Liver (tissue), 9 donors: ENCODE data around the gene NTF4. TPM values are rescaled to one million over a fixed set of nuclear protein-coding genes. Genes with fewer than 3 reads are reported as not detected.

Source experiments
- DNase-seq: peaks from one replicate; pipeline ENCODE4 v3.0.0-alpha.2; 2017; ENCODE audit warnings: low spot score
- H3K27ac ChIP-seq, 2 donors: one replicate each; pipeline ENCODE4 v1.7.0; 2013; ENCODE audit warnings: inconsistent platforms in 2 of 2, low read length in 2 of 2, control low read depth in 1 of 2, low read depth in 1 of 2, mild to moderate bottlenecking in 1 of 2
- H3K27me3 ChIP-seq, 4 donors: one replicate each; pipeline versions ENCODE4 v1.6.1 to v1.7.0; 2013; ENCODE audit warnings: low read length in 3 of 4, inconsistent platforms in 1 of 4, mild to moderate bottlenecking in 1 of 4, moderate library complexity in 1 of 4; ENCODE audit not compliant: control insufficient read depth in 4 of 4, insufficient read depth in 4 of 4
- H3K36me3 ChIP-seq, 4 donors: one replicate each; pipeline versions ENCODE4 v1.6.1 to v1.7.0; 2013; ENCODE audit warnings: low read length in 3 of 4, mild to moderate bottlenecking in 3 of 4, low read depth in 1 of 4, moderate library complexity in 1 of 4; ENCODE audit not compliant: control insufficient read depth in 4 of 4, insufficient read depth in 3 of 4
- H3K4me1 ChIP-seq, 4 donors: one replicate each; pipeline versions ENCODE4 v1.6.1 to v1.7.0; 2013; ENCODE audit warnings: low read length in 3 of 4, mild to moderate bottlenecking in 3 of 4, moderate library complexity in 1 of 4; ENCODE audit not compliant: control insufficient read depth in 4 of 4, insufficient read depth in 4 of 4
- H3K4me3 ChIP-seq, 3 donors: one replicate each; pipeline versions ENCODE4 v1.6.1 to v1.7.0; 2013; ENCODE audit warnings: low read length in 3 of 3, control low read depth in 1 of 3, low read depth in 1 of 3, mild to moderate bottlenecking in 1 of 3
- H3K9ac ChIP-seq, 2 donors: one replicate each; pipeline ENCODE4 v1.7.0; 2013; ENCODE audit warnings: low read length in 2 of 2, mild to moderate bottlenecking in 2 of 2, moderate library complexity in 2 of 2, control low read depth in 1 of 2, low read depth in 1 of 2
- H3K9me3 ChIP-seq, 4 donors: one replicate each; pipeline versions ENCODE4 v1.6.1 to v1.7.0; 2013; ENCODE audit warnings: low read length in 3 of 4; ENCODE audit not compliant: control insufficient read depth in 4 of 4
- ATF3 ChIP-seq: IDR thresholded peaks from 2 replicates; pipeline ENCODE4 v1.6.1; 2016; ENCODE audit warnings: antibody characterized with exemption
- CTCF ChIP-seq: fragments of 150-350 bp; IDR thresholded peaks from 2 replicates; pipeline ENCODE4 v1.5.1; 2017; ENCODE audit warnings: improper control_type of control experiment, low read depth, low read length; ENCODE audit not compliant: missing input control
- EGR1 ChIP-seq, 2 donors: IDR thresholded peaks; 2 replicates each; pipeline ENCODE4 v1.6.1; 2016 to 2018; ENCODE audit warnings: antibody characterized with exemption in 2 of 2, low read depth in 2 of 2
- FOXA1 ChIP-seq: IDR thresholded peaks from 2 replicates; pipeline ENCODE4 v1.6.1; 2016; ENCODE audit warnings: antibody characterized with exemption
- FOXA2 ChIP-seq: IDR thresholded peaks from 2 replicates; pipeline ENCODE4 v1.6.1; 2016; ENCODE audit warnings: antibody characterized with exemption
- GABPA ChIP-seq, 2 donors: IDR thresholded peaks in 1 of 2; conservative IDR thresholded peaks in 1 of 2; 2 replicates each; pipeline ENCODE4 v1.6.1; 2016; ENCODE audit warnings: antibody characterized with exemption in 2 of 2, mild to moderate bottlenecking in 1 of 2, moderate library complexity in 1 of 2
- HNF4A ChIP-seq, 2 donors: conservative IDR thresholded peaks; 2 replicates each; pipeline ENCODE4 v1.6.1; 2016; ENCODE audit warnings: antibody characterized with exemption in 2 of 2, mild to moderate bottlenecking in 2 of 2
- HNF4G ChIP-seq: IDR thresholded peaks from 2 replicates; pipeline ENCODE4 v1.6.1; 2016; ENCODE audit warnings: antibody characterized with exemption
- JUND ChIP-seq, 2 donors: IDR thresholded peaks; 2 replicates each; pipeline ENCODE4 v1.6.1; 2016; ENCODE audit warnings: antibody characterized with exemption in 2 of 2
- NR2F2 ChIP-seq: IDR thresholded peaks from 2 replicates; pipeline ENCODE4 v1.6.1; 2016; ENCODE audit warnings: antibody characterized with exemption
- RAD21 ChIP-seq, 2 donors: IDR thresholded peaks; 2 replicates each; pipeline ENCODE4 v1.6.1; 2016; ENCODE audit warnings: antibody characterized with exemption in 2 of 2, mild to moderate bottlenecking in 2 of 2
- RXRA ChIP-seq, 2 donors: IDR thresholded peaks; 2 replicates each; pipeline ENCODE4 v1.6.1; 2017 to 2018; ENCODE audit warnings: antibody characterized with exemption in 2 of 2, mild to moderate bottlenecking in 1 of 2
- SP1 ChIP-seq: IDR thresholded peaks from 2 replicates; pipeline ENCODE4 v1.6.1; 2018; ENCODE audit warnings: antibody characterized with exemption, mild to moderate bottlenecking
- TAF1 ChIP-seq: conservative IDR thresholded peaks from 2 replicates; pipeline ENCODE4 v1.6.1; 2016; ENCODE audit warnings: antibody characterized with exemption, mild to moderate bottlenecking
- YY1 ChIP-seq: IDR thresholded peaks from 2 replicates; pipeline ENCODE4 v1.6.1; 2016; ENCODE audit warnings: antibody characterized with exemption, mild to moderate bottlenecking
- ZBTB33 ChIP-seq: IDR thresholded peaks from 2 replicates; pipeline ENCODE4 v1.6.1; 2016; ENCODE audit warnings: antibody characterized with exemption
- WGBS: extraction: QIAGEN DNeasy Blood & Tissue Kit; methylation state at CpG from one replicate; pipeline ENCODE4 v1.1.7; 2013; 5-methylcytosine and 5-hydroxymethylcytosine counted together
- polyA plus RNA-seq, 2 donors: library from polyadenylated mRNA; stranded (reverse) in 1 of 2; unstranded in 1 of 2; fragments of 200-250 nt in 1 of 2; fragments of >200 nt in 1 of 2; fragmentation: Nextera tagmentation in 1 of 2; extraction: Ambion mirVana in 1 of 2; gene quantifications; one replicate each; pipeline versions ENCODE4 v1.2.1 to v1.2.3, GENCODE V29; 2013 to 2015
- total RNA-seq, 2 donors: library from RNA; depleted of rRNA; stranded (reverse); fragments of >200 nt; gene quantifications; one replicate each; pipeline ENCODE4 v1.2.3, GENCODE V29; 2014
- TF ChIP-seq, protein P1 (sequence below): IDR thresholded peaks from 2 replicates; pipeline ENCODE4 v1.6.1; 2016; ENCODE audit warnings: antibody characterized with exemption, mild to moderate bottlenecking
- TF ChIP-seq, protein P2 (sequence below): IDR thresholded peaks from 2 replicates; pipeline ENCODE4 v1.6.1; 2016; ENCODE audit warnings: antibody characterized with exemption
- donor health status: healthy.
- donor health status: healthy.
- donor health status: healthy.
- donor health status: healthy.
- donor health status: healthy.

NTF4 gene
- total and polyA plus RNA-seq, 4 donors = not detected

DNA sequence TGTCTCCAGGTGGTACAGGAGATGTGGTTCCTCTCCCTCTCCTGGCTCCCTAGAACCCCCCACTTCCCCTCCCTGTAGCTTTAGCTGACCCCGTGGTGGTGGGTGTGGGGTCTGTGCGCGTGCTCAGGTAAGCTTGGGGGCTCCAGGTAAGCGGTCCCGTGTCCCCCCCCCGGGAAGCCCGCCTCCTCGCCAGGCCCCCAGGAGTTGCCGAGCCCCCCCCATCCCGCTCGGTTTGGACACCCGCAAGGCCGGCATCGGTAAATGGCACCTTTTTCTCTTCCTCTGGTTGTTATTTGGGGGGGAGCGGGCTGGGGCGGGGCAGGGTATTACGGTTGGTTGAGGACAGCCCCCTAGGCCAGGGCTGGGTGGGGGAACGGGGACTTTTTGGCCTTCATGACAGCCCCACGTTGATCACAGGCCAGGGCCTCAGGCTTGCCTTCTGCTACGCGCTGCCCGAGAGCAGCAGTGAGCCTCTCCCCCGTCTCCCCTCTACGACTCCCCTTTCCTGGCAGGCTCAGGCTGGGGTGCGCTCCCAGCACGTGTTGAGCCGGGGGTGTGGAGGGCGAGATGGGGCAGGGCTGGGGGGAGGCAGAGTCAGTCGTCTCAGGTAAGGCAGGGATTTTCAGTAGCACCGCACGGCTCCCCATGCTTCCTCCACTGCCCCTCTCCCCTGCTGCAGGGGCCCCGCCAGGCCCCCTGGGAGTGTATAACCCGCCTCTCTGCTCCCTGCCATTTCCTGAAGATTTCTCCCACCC is 38.9 kb upstream of the NTF4 start:
- 93% methylated on average over 33 of the region's 33 CpGs for WGBS
- Histone ChIP-seq H3K36me3 (peaks cover 15 to 76% (median 37%) of the 10 kb centered on the region in 4 donors), H3K9ac (no peak overlapping the region), H3K27ac (no peak overlapping the region), H3K9me3 (no peaks in the 10 kb centered on the region), H3K4me1 (peaks cover 0 to 11% (median 7%) of the 10 kb centered on the region in 4 donors), H3K27me3 (no peaks in the 10 kb centered on the region), H3K4me3 (no peak overlapping the region)
- DNase-seq = no peak
- TF ChIP-seq SP1 (no peak), RAD21 (IDR thresholded peaks at IDR 0.05) (no peak), FOXA2 (no peak), ATF3 (no peak), TAF1 (no peak), ZBTB33 (no peak), HNF4A (conservative IDR thresholded peaks at IDR 0.05) (no peak), CTCF (no peak), JUND (IDR thresholded peaks at IDR 0.05) (no peak), EGR1 (IDR thresholded peaks at IDR 0.05; ENCODE audit: low read depth in 2 of 2) (no peak), FOXA1 (no peak), HNF4G (no peak), RXRA (IDR thresholded peaks at IDR 0.05) (no peak), NR2F2 (no peak), GABPA (IDR thresholded peaks at IDR 0.05 in 1 of 2, conservative IDR thresholded peaks at IDR 0.05 in 1 of 2) (no peak), YY1 (no peak)
- TF ChIP-seq, protein P1, sequence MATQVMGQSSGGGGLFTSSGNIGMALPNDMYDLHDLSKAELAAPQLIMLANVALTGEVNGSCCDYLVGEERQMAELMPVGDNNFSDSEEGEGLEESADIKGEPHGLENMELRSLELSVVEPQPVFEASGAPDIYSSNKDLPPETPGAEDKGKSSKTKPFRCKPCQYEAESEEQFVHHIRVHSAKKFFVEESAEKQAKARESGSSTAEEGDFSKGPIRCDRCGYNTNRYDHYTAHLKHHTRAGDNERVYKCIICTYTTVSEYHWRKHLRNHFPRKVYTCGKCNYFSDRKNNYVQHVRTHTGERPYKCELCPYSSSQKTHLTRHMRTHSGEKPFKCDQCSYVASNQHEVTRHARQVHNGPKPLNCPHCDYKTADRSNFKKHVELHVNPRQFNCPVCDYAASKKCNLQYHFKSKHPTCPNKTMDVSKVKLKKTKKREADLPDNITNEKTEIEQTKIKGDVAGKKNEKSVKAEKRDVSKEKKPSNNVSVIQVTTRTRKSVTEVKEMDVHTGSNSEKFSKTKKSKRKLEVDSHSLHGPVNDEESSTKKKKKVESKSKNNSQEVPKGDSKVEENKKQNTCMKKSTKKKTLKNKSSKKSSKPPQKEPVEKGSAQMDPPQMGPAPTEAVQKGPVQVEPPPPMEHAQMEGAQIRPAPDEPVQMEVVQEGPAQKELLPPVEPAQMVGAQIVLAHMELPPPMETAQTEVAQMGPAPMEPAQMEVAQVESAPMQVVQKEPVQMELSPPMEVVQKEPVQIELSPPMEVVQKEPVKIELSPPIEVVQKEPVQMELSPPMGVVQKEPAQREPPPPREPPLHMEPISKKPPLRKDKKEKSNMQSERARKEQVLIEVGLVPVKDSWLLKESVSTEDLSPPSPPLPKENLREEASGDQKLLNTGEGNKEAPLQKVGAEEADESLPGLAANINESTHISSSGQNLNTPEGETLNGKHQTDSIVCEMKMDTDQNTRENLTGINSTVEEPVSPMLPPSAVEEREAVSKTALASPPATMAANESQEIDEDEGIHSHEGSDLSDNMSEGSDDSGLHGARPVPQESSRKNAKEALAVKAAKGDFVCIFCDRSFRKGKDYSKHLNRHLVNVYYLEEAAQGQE = no peak
- TF ChIP-seq, protein P2, sequence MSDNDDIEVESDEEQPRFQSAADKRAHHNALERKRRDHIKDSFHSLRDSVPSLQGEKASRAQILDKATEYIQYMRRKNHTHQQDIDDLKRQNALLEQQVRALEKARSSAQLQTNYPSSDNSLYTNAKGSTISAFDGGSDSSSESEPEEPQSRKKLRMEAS = no peak
